Measurements from ENCODE around the gene SEC16A.

The SEC16A gene

GRCh38 chr9:136519263-136520052 lies 36.6 kb upstream of the SEC16A start:
- no peak for DNase-seq (ENCODE audit: low read depth in 2 of 2)

- DNase-seq (ENCODE audit: low read depth in 2 of 2) = no peak
Measured at GRCh38 chr9:136518623-136519022, 35.8 kb upstream of the SEC16A start.

- no peak for DNase-seq (ENCODE audit: low read depth in 2 of 2)
Measured at GRCh38 chr9:136517950-136518349, 35.1 kb upstream of the SEC16A start.

GRCh38 chr9:136517012-136517743 lies 34.3 kb upstream of the SEC16A start:
- no peak for DNase-seq (ENCODE audit: low read depth in 2 of 2)

- DNase-seq (ENCODE audit: low read depth in 2 of 2) = no peak
Measured at GRCh38 chr9:136516191-136516654, 33.4 kb upstream of the SEC16A start.

- DNase-seq (ENCODE audit: low read depth in 2 of 2) = no peak
Measured at GRCh38 chr9:136515276-136515675, 32.4 kb upstream of the SEC16A start.

DNA sequence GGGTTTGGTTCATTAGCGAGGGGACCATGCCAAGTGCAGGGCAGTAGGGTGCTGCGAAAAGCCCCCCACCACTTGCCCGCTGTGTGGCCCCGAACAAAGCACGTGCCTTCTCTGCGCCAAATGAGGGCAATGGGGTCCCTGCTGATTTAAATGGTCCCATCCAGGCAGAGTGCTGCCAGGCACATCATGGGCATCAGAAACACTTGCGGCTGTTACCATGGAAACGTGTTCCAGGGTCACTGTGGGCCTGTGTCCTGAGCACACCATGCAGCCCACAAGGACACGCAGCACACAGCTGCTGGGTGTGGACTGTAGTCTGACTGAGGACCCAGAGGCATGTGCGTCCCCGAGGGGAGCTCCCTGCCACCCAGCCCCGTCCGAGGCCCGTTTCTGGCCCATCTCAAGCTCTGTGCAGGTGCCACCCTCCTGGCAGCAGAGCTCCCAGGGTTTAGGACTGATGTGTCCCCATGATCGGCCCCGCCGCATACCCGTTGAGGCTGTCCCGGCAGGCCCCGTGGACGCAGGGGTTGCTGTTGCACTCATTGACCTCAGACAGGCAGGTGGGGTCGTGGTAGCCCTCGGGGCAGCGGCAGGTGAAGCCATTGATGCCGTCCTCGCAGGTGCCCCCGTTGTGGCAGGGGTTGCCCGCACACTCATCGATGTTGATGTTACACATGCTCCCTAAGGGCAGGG lies 31.3 kb upstream of the SEC16A start:
- no peak for DNase-seq (ENCODE audit: low read depth in 2 of 2)

DNA sequence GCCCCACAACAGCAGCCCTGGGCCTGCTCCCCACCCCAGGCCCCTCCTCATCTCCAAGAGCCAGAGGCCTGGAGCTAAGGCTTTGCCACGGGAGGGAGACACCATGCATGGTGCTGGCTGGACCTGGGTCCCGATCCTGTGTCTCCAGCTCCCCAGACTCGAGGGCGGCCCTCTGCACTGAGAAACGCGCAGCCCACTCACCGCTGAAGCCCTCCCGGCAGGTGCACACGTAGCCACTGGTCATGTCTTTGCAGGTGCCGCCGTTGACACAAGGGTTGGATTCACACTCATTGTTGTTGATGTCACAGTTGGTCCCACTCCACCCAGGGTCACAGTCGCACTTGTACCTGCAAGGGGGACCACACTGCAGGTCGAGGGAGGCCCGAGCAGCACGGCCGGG lies 30.4 kb upstream of the SEC16A start:
- DNase-seq (ENCODE audit: low read depth in 2 of 2) = no peak

DNA sequence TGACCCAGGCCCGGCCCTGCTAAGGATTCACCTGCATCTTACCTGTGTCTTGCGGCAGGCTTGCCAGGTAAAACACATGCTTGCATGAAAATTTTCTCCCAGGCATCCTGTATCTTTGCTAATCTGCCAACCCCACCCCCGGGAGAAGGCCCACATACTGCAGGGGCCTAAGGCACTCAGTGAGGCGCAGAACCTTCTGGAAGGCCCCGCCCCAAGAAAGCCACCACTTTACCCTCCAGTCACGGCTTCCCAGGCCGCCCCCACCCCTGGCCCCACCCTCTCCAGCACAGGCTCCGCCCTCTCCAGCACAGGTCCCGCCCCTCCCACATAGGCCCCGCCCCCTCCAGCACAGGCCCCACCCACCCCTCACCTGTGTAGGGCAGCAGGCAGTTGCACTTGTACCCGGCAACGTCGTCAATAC lies 29.8 kb upstream of the SEC16A start:
- DNase-seq (ENCODE audit: low read depth in 2 of 2) = no peak

DNA sequence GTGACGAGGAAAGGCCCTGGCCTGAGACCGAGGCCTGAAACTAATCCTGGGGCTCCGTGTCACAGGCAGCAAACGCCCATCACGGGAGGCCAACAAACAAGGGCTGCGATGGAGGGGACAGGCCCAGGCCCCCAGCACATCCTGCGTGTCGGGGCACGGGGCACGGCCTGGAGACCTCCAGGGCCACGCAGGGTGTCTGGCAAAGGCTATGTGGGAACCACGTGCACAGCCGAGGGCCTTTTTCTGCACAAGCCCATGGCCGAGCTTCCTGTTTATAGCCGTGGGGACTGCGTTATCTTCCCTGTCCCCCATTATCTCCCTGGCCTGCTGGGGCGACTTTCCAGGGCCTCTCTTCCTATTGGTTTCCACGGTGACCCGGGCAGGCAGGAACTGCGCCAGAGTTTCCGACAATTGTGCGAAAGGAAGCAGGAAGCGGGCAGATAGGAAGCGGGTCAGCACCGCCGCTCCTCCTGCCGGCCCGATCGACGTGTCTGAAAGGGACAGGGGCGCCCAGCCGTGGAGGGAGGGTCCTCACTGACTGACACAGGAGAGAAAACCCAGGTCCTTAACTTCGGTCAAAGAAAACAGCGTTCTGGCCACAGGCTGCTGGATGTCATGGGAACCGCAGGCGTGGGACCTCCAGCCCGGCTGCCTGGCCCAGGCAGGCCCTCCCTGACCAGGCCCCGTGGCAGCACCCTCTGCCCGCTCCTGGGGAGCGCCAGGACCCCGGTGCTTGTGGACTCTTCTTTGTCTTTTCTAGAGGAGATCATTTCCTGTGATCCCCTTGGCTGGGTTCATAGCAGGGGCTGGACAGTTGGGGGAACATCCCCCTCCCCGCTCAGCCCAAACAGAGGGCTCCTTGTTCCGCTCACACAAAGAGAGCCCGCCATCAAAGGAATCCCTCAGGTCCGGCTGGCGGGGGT lies 29.1 kb upstream of the SEC16A start:
- DNase-seq (ENCODE audit: low read depth in 2 of 2) = no peak

GRCh38 chr9:136511144-136511669 lies 28.4 kb upstream of the SEC16A start:
- no peak for DNase-seq (ENCODE audit: low read depth in 2 of 2)

DNA sequence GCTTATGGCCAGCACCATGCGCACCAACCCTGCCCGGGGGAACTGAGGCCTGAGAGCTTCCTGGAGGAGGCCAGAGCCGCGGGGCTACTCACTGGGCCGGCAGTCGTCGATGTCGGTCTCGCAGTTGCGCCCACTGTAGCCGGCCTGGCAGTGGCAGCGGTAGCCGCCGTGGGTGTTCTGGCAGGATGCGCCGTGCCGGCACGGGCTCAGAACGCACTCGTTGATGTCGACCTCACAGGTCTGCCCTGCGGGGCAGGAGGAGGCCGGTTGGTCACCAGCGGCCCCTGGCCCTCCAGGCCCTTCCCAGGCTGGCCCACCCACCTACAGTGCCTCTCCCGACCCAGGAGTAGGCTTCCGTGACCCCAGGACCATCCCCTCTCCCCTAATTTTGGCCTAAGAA lies 27.7 kb upstream of the SEC16A start:
- no peak for DNase-seq (ENCODE audit: low read depth in 2 of 2)

- DNase-seq (ENCODE audit: low read depth in 2 of 2) = no peak
Measured at GRCh38 chr9:136509549-136509948, 26.7 kb upstream of the SEC16A start.

GRCh38 chr9:136508729-136509500 lies 26.1 kb upstream of the SEC16A start:
- DNase-seq (ENCODE audit: low read depth in 2 of 2) = no peak

GRCh38 chr9:136507992-136508375 lies 25.1 kb upstream of the SEC16A start:
- DNase-seq (ENCODE audit: low read depth in 2 of 2) = no peak

GRCh38 chr9:136507221-136507991 lies 24.6 kb upstream of the SEC16A start:
- no peak for DNase-seq (ENCODE audit: low read depth in 2 of 2)

GRCh38 chr9:136506425-136506824 lies 23.6 kb upstream of the SEC16A start:
- no peak for DNase-seq (ENCODE audit: low read depth in 2 of 2)

- DNase-seq (ENCODE audit: low read depth in 2 of 2) = no peak
Measured at GRCh38 chr9:136505406-136506403, 22.9 kb upstream of the SEC16A start.
